ENCODE data around the gene ATP9A. TPM values are rescaled to one million over a fixed set of nuclear protein-coding genes. Genes with fewer than 3 reads are reported as not detected.
A peak's percentile ranks its signal among the peaks of the same experiment; 100 is the strongest.
"Not testable (repeated sequence)": the region's sequence is repeated elsewhere in the genome, so short reads cannot be mapped to it uniquely, and the experiment has no call there.

ATP9A gene
- total and polyA plus RNA-seq, 2 experiments from 2014 or later = 11.3 to 16.9 TPM

DNA sequence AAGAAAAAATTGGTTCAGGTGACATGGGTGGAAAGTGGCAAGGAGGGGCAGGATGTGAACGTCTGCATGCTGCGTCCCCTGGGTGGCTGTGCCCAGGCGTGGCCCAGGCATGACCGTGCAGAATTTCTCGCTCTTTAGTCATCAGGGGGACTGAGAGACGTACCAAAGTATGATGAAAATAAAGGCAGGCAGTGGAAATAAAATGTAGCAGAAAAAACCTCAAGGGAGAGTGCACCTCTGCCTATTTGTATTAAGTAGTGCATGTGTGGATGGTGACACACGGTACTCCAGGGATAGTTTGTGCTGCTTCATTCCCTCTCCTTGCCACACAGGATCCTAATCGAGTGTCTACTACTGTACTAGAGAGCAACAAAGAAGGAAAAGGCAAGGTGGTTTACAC is 81.1 kb downstream of the ATP9A start:
- Histone ChIP-seq H3K36me3 (no peaks in the 10 kb centered on the region), H3K4me3 (no peak overlapping the region), H3K27ac (no peak overlapping the region), H3K27me3 (no peaks in the 10 kb centered on the region), H3K4me1 (ENCODE audit: low read depth) (no peaks in the 10 kb centered on the region), H3K9me3 (ENCODE audit: low read depth) (no peaks in the 10 kb centered on the region)
- TF ChIP-seq CTCF (IDR thresholded peaks at IDR 0.05; ENCODE audit: low read depth, low read length) = no peak
- peak in 1 of 2 donors; percentile 25 for DNase-seq (ENCODE audit: low read depth in 1 of 2, low spot score in 1 of 2)

DNA sequence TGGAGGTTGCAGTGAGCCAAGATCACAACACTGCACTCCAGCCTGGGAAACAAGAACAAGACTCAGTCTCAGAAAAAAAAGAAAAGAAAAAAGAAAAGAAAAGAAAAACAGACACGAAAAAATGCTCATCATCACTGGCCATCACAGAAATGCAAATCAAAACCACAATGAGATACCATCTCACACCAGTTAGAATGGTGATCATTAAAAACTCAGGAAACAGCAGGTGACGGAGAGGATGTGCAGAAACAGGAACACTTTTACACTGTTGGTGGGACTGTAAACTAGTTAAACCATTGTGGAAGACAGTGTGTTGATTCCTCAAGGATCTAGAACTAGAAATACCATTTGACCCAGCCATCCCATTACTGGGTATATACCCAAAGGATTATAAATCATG is 82.7 kb downstream of the ATP9A start:
- H3K4me1 ChIP-seq (ENCODE audit: low read depth); H3K36me3 ChIP-seq; H3K27ac ChIP-seq; H3K4me3 ChIP-seq; DNase-seq (ENCODE audit: low read depth in 1 of 2, low spot score in 1 of 2); H3K27me3 ChIP-seq; H3K9me3 ChIP-seq (ENCODE audit: low read depth): not testable (repeated sequence)

DNA sequence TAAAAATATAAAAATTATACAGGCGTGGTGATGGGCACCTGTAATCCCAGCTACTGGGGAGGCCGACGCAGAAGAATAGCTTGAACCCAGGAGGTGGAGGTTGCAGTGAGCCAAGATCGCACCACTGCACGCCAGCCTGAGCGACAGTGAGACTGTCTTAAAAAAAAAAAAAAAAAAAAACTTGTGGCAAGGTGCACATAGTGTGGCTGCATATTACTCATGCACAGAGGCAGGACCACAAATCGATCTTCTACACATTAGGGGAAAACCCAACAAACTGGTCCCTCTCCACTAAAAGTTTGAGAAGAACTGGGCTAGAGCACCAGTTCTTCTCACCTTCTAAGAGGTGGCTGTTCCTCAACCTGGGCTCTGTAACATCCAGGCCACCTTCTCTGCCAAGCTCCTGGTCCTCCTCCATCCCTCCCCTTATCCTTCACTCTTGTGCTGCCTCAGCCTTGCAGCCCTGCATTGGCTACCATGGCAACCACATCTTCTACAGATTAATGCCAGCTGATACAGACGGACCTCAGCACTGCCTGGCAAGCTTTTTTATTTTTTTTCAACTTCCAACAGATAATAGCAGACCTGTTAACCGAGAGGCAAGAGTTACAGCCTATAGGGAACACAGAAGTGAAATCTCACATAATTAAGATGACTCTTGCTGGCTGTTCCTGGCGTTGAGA is 88.0 kb downstream of the ATP9A start:
- Histone ChIP-seq H3K27ac (no peak overlapping the region), H3K27me3 (no peaks in the 10 kb centered on the region), H3K9me3 (ENCODE audit: low read depth) (no peaks in the 10 kb centered on the region), H3K4me1 (ENCODE audit: low read depth) (no peaks in the 10 kb centered on the region), H3K4me3 (no peak overlapping the region), H3K36me3 (no peaks in the 10 kb centered on the region)
- TF ChIP-seq CTCF (IDR thresholded peaks at IDR 0.05; ENCODE audit: low read depth, low read length) = no peak
- no peak for DNase-seq (ENCODE audit: low read depth in 1 of 2, low spot score in 1 of 2)

DNA sequence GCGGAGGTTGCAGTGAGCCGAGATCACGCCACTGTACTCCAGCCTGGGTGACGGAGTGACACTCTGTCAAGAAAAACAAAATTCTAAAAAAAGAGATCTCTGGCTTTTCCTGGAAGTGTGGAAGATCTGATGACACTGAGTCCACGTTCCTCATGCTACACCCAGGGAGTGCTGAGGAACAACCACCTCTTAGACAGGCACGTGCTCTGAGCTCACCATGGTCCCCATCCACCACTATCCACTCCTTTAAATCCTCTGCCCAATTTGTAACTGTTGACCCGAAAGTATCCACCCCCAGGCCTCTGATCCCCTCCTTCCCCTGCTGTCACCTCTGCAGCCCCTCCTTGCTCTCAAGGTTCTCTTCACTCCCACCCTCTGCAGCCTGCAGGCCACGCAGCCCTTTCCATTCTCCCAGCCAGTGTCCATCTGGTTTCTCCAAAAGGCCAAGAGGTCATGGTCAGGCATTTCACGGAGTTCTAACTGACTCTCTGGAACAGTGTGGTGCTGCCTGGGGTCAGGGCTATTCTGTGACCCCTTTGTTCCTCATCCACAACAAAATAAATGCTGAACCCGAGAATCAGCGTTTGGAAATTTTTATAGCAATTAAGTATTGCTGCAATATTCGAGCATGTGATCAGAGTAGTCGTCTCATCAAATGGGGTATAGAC is 88.8 kb downstream of the ATP9A start:
- Histone ChIP-seq H3K9me3 (ENCODE audit: low read depth) (no peaks in the 10 kb centered on the region), H3K27me3 (no peaks in the 10 kb centered on the region), H3K4me1 (ENCODE audit: low read depth) (no peaks in the 10 kb centered on the region), H3K36me3 (no peaks in the 10 kb centered on the region), H3K4me3 (no peak overlapping the region), H3K27ac (no peak overlapping the region)
- TF ChIP-seq CTCF (IDR thresholded peaks at IDR 0.05; ENCODE audit: low read depth, low read length) = no peak
- no peak for DNase-seq (ENCODE audit: low read depth in 1 of 2, low spot score in 1 of 2)

GRCh38 chr20:51678026-51678697 is 90.0 kb downstream of the ATP9A start:
- no peaks in the 10 kb centered on the region for H3K9me3 ChIP-seq (ENCODE audit: low read depth)
- no peak overlapping the region for H3K4me3 ChIP-seq
- H3K27ac ChIP-seq = no peak overlapping the region
- H3K36me3 ChIP-seq = no peaks in the 10 kb centered on the region
- peak; percentile 19 for TF ChIP-seq CTCF (IDR thresholded peaks at IDR 0.05; ENCODE audit: low read depth, low read length)
- DNase-seq (ENCODE audit: low read depth in 1 of 2, low spot score in 1 of 2) = peak in 1 of 2 donors; percentile 22
- no peaks in the 10 kb centered on the region for H3K4me1 ChIP-seq (ENCODE audit: low read depth)
- no peaks in the 10 kb centered on the region for H3K27me3 ChIP-seq

- peaks cover 5% of the 10 kb centered on the region for H3K36me3 ChIP-seq
- H3K4me3 ChIP-seq = no peak overlapping the region
- H3K27me3 ChIP-seq = no peaks in the 10 kb centered on the region
- no peaks in the 10 kb centered on the region for H3K4me1 ChIP-seq (ENCODE audit: low read depth)
- DNase-seq (ENCODE audit: low read depth in 1 of 2, low spot score in 1 of 2) = no peak
- no peak for TF ChIP-seq CTCF (IDR thresholded peaks at IDR 0.05; ENCODE audit: low read depth, low read length)
- H3K9me3 ChIP-seq (ENCODE audit: low read depth) = no peaks in the 10 kb centered on the region
- H3K27ac ChIP-seq = no peak overlapping the region
These were observed 99.2 kb downstream of the ATP9A start for GRCh38 chr20:51668947-51669346.

All from cardiac muscle cell (in vitro differentiated cells and primary cell).